Spleen (tissue), 7 donors: ENCODE data around the gene LRBA.
"Not testable (repeated sequence)": the region's sequence is repeated elsewhere in the genome, so short reads cannot be mapped to it uniquely, and the experiment has no call there.

Source experiments
- CTCF ChIP-seq, 11 experiments: fragments of 200-600 bp in 7 of 11; fragments of 450-650 bp in 4 of 11; sonication (generic) in 4 of 11; IDR thresholded peaks in 8 of 11; conservative IDR thresholded peaks in 3 of 11; 1 replicate in 7 of 11; 2 replicates in 4 of 11; pipeline versions ENCODE4 v1.4.0 to v1.8.0; 2016 to 2021; ENCODE audit warnings: antibody characterized with exemption in 11 of 11, inconsistent platforms in 4 of 11, mild to moderate bottlenecking in 1 of 11
- POLR2A ChIP-seq, 3 donors: fragments of 450-650 bp; IDR thresholded peaks; one replicate each; pipeline ENCODE4 v1.5.1; 2017; ENCODE audit warnings: antibody characterized with exemption in 3 of 3, mild to moderate bottlenecking in 1 of 3
- donor health status: DM: no; HTN: no; CAD: no; lungs with moderate emphysema.
- donor health status: DM: no; HTN: no; CAD: no.
- donor health status: DM: no; HTN: no; CAD: no.

- TF ChIP-seq POLR2A (IDR thresholded peaks at IDR 0.05); CTCF (IDR thresholded peaks at IDR 0.05 in 8 of 11, conservative IDR thresholded peaks at IDR 0.05 in 3 of 11): not testable (repeated sequence)
These were observed 507.4 kb downstream of the LRBA start for GRCh38 chr4:150507656-150508055.
